ENCODE results near the gene MYO18B. TPM values are rescaled to one million over a fixed set of nuclear protein-coding genes. Genes with fewer than 3 reads are reported as not detected.

The MYO18B gene
- polyA plus RNA-seq, 6 donors from 2014 or later, result not detected

GRCh38 chr22:25718135-25718840 lies 23.7 kb upstream of the MYO18B start:
- Mint-ChIP-seq H3K27ac (peak overlapping the region in 3 of 6 donors; percentile 28 to 69 (median 59)), H3K27me3 (no peaks in the 10 kb centered on the region), H3K36me3 (no peaks in the 10 kb centered on the region), H3K4me1 (no peaks in the 10 kb centered on the region), H3K4me3 (no peak overlapping the region), H3K9me3 (no peaks in the 10 kb centered on the region)
- ATAC-seq (ENCODE audit: low read depth in 2 of 2), result no peak
- DNase-seq, result no peak

GRCh38 chr22:25722223-25722622 lies 19.8 kb upstream of the MYO18B start:
- no peak overlapping the region for H3K27ac Mint-ChIP-seq
- no peaks in the 10 kb centered on the region for H3K4me1 Mint-ChIP-seq
- no peaks in the 10 kb centered on the region for H3K27me3 Mint-ChIP-seq
- DNase-seq (no peak), ATAC-seq (ENCODE audit: low read depth in 2 of 2) (no peak)
- H3K36me3 Mint-ChIP-seq, result no peaks in the 10 kb centered on the region
- no peak overlapping the region for H3K4me3 Mint-ChIP-seq
- H3K9me3 Mint-ChIP-seq, result no peaks in the 10 kb centered on the region

GRCh38 chr22:25722626-25723025 lies 19.4 kb upstream of the MYO18B start:
- Mint-ChIP-seq H3K4me1 (no peaks in the 10 kb centered on the region), H3K27ac (peak overlapping the region in 1 of 6 donors; percentile 33), H3K9me3 (no peaks in the 10 kb centered on the region), H3K36me3 (no peaks in the 10 kb centered on the region), H3K27me3 (no peaks in the 10 kb centered on the region), H3K4me3 (no peak overlapping the region)
- DNase-seq, result no peak
- ATAC-seq (ENCODE audit: low read depth in 2 of 2), result no peak

GRCh38 chr22:25726241-25726640 lies 15.7 kb upstream of the MYO18B start:
- H3K27me3 Mint-ChIP-seq, result no peaks in the 10 kb centered on the region
- no peak overlapping the region for H3K4me3 Mint-ChIP-seq
- H3K9me3 Mint-ChIP-seq, result no peaks in the 10 kb centered on the region
- ATAC-seq (ENCODE audit: low read depth in 2 of 2), result no peak
- H3K27ac Mint-ChIP-seq, result peak overlapping the region in 1 of 6 donors; percentile 96
- no peaks in the 10 kb centered on the region for H3K36me3 Mint-ChIP-seq
- no peak for DNase-seq
- H3K4me1 Mint-ChIP-seq, result peaks cover 6 to 10% (median 8%) of the 10 kb centered on the region in 3 donors

- Mint-ChIP-seq H3K4me1 (peaks cover 6 to 10% (median 8%) of the 10 kb centered on the region in 3 donors), H3K27ac (peak overlapping the region in 3 of 6 donors; percentile 5 to 66 (median 16)), H3K36me3 (no peaks in the 10 kb centered on the region), H3K9me3 (no peaks in the 10 kb centered on the region), H3K4me3 (no peak overlapping the region), H3K27me3 (no peaks in the 10 kb centered on the region)
- DNase-seq (no peak), ATAC-seq (ENCODE audit: low read depth in 2 of 2) (no peak)
These were observed 13.9 kb upstream of the MYO18B start for GRCh38 chr22:25728071-25728470.

GRCh38 chr22:25729016-25729995 lies 12.7 kb upstream of the MYO18B start:
- Mint-ChIP-seq H3K9me3 (no peaks in the 10 kb centered on the region), H3K27me3 (no peaks in the 10 kb centered on the region), H3K36me3 (no peaks in the 10 kb centered on the region), H3K4me1 (peaks cover 8 to 10% (median 9%) of the 10 kb centered on the region in 3 donors), H3K27ac (peak overlapping the region; percentile 26 to 62 (median 50)), H3K4me3 (no peak overlapping the region)
- DNase-seq (no peak), ATAC-seq (ENCODE audit: low read depth in 2 of 2) (no peak)

- ATAC-seq (ENCODE audit: low read depth in 2 of 2) (no peak), DNase-seq (no peak)
- no peak overlapping the region for H3K27ac Mint-ChIP-seq
- no peaks in the 10 kb centered on the region for H3K36me3 Mint-ChIP-seq
- no peak overlapping the region for H3K4me3 Mint-ChIP-seq
- peaks cover 0 to 16% (median 3%) of the 10 kb centered on the region in 3 donors for H3K27me3 Mint-ChIP-seq
- no peaks in the 10 kb centered on the region for H3K9me3 Mint-ChIP-seq
- peaks cover 6 to 10% (median 9%) of the 10 kb centered on the region in 3 donors for H3K4me1 Mint-ChIP-seq
These were observed 6.3 kb upstream of the MYO18B start for GRCh38 chr22:25735650-25736049.

- Mint-ChIP-seq H3K9me3 (no peaks in the 10 kb centered on the region), H3K27me3 (peaks cover 0 to 16% (median 3%) of the 10 kb centered on the region in 3 donors), H3K4me1 (peaks cover 6 to 10% (median 9%) of the 10 kb centered on the region in 3 donors), H3K4me3 (peak overlapping the region in 3 of 8 donors; percentile 1 to 54 (median 6)), H3K27ac (peak overlapping the region in 1 of 6 donors; percentile 69), H3K36me3 (no peaks in the 10 kb centered on the region)
- ATAC-seq (ENCODE audit: low read depth in 2 of 2) (no peak), DNase-seq (no peak)
These were observed 5.5 kb upstream of the MYO18B start for GRCh38 chr22:25736378-25737011.

- no peak overlapping the region for H3K4me3 Mint-ChIP-seq
- no peaks in the 10 kb centered on the region for H3K36me3 Mint-ChIP-seq
- peaks cover 6 to 9% (median 6%) of the 10 kb centered on the region in 3 donors for H3K4me1 Mint-ChIP-seq
- DNase-seq (no peak), ATAC-seq (ENCODE audit: low read depth in 2 of 2) (no peak)
- H3K9me3 Mint-ChIP-seq, result peaks cover 0 to 1% (median 0%) of the 10 kb centered on the region in 7 donors
- H3K27ac Mint-ChIP-seq, result no peak overlapping the region
- peaks cover 0 to 16% (median 3%) of the 10 kb centered on the region in 3 donors for H3K27me3 Mint-ChIP-seq
These were observed 2.2 kb upstream of the MYO18B start for GRCh38 chr22:25739659-25740344.

GRCh38 chr22:25742918-25743708 lies 1.1 kb downstream of the MYO18B start:
- H3K27ac Mint-ChIP-seq, result peak overlapping the region in 1 of 6 donors; percentile 15
- no peak for DNase-seq
- ATAC-seq (ENCODE audit: low read depth in 2 of 2), result no peak
- H3K27me3 Mint-ChIP-seq, result peaks cover 0 to 8% (median 3%) of the 10 kb centered on the region in 3 donors
- no peaks in the 10 kb centered on the region for H3K36me3 Mint-ChIP-seq
- peaks cover 0 to 3% (median 0%) of the 10 kb centered on the region in 3 donors for H3K4me1 Mint-ChIP-seq
- no peak overlapping the region for H3K4me3 Mint-ChIP-seq
- peaks cover 0 to 1% (median 0%) of the 10 kb centered on the region in 7 donors for H3K9me3 Mint-ChIP-seq

GRCh38 chr22:25744694-25745093 lies 2.7 kb downstream of the MYO18B start:
- Mint-ChIP-seq H3K9me3 (peaks cover 0 to 1% (median 0%) of the 10 kb centered on the region in 7 donors), H3K27me3 (no peaks in the 10 kb centered on the region), H3K4me3 (no peak overlapping the region), H3K27ac (peak overlapping the region in 1 of 6 donors; percentile 53), H3K36me3 (no peaks in the 10 kb centered on the region), H3K4me1 (no peaks in the 10 kb centered on the region)
- ATAC-seq (ENCODE audit: low read depth in 2 of 2), result no peak
- no peak for DNase-seq

- DNase-seq (no peak), ATAC-seq (ENCODE audit: low read depth in 2 of 2) (no peak)
- Mint-ChIP-seq H3K4me3 (no peak overlapping the region), H3K9me3 (peaks cover 0 to 1% (median 0%) of the 10 kb centered on the region in 7 donors), H3K36me3 (no peaks in the 10 kb centered on the region), H3K4me1 (no peaks in the 10 kb centered on the region), H3K27me3 (peaks cover 0 to 6% (median 0%) of the 10 kb centered on the region in 3 donors), H3K27ac (peak overlapping the region in 1 of 6 donors; percentile 67)
These were observed 3.5 kb downstream of the MYO18B start for GRCh38 chr22:25745341-25746011.
